ENCODE results near the gene ACTRT2.

ACTRT2 gene

DNA sequence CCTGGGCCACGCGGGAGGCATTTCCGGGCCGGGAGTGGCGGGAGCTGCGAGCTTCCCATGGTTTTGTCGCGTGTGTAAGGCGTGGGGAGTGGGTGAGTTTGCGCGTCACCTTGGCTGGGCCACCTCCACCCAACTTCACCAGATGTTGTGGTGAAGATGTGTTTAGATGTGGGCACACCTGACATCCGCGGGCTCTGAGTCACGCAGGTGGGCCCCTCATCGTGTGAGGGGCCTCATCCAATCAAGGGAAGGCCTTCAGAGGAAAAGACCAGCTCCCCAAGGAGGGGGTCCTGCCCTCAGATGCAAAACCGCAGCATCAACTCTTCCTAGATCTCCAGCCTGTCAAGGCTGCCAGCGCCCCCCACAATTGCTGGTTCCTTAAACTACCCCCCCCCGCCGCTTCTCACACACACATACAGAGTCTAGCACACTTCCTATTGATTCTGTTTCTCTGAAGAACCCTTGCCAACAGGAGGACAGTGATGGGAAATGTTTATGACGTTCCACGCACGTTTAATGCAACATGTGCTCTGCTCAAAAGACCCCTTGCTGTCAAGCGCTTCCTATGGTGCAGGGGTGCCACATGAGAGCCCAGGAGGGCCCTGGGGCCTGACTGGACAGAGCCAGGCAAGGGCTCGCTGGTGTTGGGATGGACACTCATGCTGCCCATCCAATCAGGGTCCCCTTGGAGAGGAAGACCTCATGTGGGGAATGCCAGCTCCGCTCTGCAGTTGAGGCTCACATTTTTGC, 11.9 kb downstream of the ACTRT2 start:
- DNase-seq, result no peak

DNA sequence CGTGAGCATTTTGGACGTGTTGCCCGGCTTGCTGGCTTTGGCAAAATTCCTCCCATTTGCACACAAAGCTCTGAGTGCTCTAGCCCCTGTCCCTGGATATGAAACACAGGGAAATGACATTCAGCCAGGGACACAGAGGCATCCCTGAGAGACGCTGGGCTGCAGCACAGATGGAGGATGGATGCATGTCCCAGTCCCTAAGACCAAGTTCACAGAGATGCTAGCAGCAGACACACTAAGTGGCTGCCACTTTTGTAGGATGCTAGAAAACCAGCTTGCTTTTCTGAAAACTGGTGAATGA, 12.5 kb downstream of the ACTRT2 start:
- DNase-seq, result no peak

DNA sequence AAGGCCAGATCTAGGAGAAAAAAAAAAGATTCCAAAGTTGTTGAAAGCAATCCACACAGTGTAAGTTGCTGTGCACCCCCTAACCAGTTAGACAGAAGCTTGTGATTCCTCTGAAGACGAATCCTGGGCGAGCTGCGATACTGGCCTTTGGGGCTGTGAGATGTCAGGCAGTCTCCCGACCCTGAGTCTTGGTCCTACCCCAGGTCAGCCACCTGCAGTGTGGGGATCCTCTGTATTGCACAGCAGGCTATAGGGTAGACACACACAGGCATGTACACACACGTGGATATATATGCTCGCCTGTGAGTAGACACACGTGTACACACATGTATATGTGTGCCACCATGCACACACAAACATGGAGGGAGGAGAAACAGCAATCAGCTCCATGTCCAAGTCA, 12.9 kb downstream of the ACTRT2 start:
- DNase-seq, result no peak

DNA sequence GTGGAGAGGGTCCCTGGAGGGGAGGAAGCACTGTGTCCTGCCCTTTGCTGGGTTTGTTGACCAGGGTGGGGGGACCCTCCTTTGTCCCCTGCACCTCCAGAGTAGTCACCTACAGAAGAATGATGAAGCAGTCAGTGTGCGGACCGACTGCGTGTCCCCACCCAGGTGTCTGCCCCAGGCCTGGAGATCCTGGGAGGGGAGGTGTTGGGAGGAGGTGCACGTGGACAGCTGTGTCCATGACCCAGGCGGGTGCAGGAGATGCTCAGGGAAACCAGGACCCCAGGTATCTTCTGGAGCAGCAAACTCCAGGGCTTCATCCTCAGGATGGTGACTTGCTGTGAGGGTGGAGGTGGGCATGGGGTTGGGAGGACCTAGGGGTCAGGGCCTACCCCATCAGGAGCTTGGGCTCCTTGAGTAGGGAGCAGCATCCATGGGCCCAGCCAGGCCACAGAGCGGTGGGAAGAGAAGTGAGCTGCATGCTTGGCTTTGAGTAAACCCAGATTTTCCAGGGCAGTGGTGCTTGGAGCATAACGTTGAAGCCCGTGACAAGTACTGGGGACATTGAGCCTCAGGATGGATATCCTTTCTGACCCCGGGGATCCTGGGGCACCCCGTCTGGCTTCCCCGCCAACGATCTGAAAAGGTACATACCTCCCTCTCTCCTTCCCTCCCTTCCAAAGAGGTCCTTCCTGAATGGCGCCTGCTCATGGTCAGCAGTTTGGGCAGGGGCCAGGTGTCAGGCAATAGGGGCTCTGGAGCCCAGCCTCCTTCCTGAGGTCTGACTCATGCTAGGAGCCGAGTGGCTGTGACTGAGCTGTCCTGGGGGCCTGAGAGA, 13.7 kb downstream of the ACTRT2 start:
- DNase-seq, result no peak

DNA sequence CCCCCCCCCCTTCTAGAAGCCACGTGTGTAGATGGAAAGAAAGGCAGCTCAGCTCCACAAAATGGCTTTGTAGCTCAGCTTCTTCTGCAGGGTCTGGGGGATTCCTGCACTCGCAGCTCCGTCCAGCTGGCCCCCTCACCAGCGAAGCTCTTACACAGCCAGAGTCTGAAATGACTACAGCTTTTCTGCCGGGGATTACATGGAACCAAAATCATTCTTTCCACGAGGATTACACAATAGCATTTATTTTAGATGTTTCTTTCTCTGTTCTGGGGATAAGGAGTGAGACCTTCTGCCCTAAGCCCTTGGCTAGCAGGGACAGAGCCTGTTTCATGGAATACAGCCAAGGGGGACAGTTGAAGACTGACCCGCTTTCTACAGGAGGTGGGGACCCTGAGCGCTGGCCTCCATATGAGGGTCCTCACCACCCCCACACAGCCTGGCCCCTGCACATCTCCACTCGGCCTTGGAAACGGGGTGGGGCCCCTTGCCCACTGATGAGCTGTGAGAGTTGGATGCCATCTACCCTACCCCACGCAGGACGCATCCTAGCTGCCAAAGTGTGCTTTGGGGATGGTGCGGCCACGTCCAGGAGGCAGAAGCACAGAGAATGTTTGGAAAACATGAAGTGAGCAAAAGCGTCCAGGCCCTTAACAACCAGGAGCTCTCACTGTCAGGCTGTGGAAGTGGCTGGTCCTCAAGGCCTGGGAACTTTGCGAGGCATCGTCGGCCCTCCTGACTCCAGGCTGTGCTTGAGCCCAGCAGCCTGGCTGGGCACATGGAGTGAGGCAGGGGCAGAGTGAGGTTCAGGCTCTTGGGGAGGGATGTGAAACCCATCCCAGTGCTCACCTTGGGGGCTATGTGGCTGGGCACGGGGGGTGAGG, 14.5 kb downstream of the ACTRT2 start:
- no peak for DNase-seq

DNA sequence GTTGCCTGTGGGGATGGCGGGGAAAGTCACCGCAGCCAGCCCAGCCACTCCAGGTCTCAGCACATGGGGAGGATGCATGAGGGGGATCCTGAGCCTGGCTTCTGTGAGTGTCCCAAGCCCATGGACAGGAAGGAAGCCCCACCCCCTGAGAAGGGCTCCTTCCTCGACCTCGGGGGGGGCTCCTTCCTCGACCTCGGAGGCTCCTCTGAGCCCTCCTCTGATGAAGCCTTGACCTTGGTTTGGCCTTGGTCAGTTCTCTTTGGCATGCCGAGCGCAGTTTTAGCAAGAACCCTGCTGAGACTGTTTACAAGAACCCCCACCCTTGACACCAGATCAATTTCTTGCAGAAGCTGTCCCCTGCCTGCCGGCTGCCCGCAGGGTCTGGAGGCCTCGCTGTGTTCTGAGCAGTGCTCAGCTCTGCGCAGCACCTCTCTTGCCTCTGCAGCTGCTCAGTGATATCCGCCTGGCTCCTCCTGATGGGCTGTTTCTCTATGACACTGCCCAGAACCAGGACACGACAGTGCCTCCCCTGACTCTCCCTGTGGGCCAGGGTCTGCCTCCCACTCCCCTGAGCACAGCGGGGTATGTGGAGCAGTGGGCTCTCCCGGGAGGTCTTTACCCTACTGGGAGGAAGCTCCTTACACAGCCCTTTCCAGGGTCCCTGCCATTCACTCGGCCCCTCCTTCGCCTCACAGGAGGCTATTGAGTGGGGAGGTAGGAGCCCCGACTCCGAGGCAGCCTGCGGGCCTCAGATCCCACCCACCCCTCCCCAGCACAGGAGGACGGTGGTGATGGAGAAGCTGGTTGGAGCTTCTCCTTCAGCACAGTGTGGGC, 15.4 kb downstream of the ACTRT2 start:
- DNase-seq, result no peak

DNA sequence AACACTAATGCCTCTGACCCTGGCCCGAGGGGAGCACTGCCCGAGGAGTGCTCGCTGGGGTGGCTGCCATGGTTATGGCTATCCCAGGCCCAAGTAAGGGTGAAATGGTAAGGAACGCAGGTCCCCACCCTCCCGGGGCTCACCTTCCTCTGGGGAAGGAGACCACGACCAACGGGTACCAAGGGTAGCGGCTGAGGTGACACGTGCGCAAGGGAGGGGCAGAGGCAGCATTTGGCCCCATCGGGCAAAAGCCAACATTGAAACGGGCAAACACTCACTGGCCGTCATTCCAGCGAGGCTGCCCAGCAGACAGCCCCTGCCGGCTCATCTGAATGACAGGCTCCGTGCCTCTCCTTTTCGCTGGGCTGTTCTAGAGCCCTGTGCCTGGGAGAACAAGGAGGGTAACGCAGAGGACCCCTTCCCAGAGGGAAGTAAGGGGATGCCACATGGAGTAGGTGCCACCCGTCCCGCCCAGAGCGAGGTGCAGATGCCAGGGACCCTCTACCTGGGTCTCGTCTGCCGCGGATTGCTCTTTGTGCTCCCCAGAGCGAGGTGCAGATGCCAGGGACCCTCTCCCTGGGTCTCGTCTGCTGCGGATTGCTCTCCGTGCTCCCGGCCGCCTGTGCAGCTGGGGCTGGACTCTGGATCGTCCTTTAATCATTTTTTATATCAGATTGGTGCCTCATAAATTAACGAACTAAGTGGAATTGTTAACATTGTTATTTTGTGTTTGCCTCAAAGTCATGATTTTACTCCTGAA, 16.2 kb downstream of the ACTRT2 start:
- DNase-seq, result no peak

DNA sequence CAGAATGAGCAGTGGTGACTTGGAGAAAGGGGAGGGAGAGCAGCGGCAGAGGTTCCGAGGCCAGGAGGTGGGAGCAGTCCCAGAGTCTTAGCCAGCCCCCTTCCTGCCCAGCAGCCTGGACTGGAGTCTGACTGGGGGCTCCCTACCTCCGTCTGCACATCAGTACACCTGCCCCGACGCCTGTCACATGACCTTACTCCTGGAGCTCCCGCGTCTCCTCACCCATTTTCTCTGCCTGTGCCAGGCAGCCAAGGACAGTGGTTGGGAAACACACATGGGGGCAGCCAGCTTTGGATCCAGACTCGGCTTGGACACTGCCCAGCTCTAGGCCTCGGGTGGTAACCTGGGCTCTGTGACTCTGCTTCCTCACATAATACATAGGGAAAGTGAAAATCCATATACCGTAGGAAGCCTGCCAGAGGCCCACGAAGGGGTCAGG, 16.9 kb downstream of the ACTRT2 start:
- DNase-seq, result no peak

DNA sequence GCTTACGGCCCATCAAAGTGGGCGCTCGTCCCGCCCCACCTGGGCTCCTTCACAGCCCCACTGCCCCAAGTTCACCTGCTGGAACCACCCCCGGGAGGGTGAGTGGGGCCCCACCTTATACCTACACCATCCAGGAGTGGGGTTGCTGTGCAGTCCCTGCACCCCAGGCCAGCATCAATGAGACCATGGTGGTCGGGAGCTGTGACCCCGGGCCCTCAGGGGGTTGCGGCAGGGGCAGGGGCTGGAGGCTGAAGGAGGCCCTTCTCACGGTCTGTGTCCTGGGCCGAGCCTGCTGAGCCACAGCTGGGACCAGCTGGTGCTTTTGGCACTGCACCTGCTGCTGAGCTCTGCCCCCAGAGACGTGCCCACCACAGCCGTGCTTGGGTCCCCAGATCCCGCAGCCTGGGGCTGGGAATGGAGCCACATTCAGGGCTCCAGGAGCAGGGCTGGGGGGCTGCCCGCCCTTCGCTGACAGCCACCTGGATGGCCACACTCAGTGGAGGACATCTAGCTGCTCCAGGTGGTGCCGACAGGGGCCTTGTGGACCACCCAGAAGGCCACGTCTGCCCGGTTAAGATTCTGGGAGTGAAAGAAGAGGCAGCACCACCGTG, 17.4 kb downstream of the ACTRT2 start:
- no peak for DNase-seq

DNA sequence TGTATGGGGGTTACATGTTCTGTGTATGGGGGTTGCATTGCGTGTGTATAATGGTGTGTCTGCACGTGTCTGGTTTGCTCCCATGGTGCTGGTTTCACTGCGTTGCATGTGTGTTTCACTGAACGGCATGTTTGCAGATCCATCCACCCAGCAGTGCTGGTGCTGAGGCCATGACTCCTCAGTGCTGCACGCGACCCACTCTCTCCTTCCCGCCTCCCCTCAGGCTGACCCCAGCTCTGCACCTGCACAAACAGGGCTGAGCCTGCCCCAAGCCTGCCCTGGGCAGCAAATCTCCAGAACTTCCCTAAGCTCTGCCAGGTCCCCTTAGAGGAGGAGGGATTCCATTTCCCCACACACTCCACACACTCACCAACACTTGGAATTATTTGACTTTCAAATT, 18.7 kb downstream of the ACTRT2 start:
- no peak for DNase-seq

DNA sequence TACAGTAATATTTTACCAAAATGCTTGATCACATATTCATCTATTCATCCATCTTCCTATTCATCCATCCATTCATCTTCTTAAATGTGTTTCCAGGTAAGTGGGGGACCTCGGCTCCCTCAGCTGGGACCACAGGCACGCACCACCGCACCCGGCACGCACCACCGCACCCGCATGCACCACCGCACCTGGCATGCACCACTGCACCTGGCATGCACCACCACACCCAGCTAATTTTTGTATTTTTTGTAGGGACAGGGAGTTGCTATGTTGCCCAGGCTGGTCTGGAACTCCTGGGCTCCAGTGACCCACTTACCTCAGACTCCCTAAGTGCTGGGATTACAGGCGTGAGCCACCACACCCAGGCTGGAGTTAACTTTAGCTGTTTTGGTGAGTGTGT, 21.2 kb downstream of the ACTRT2 start:
- no peak for DNase-seq

DNA sequence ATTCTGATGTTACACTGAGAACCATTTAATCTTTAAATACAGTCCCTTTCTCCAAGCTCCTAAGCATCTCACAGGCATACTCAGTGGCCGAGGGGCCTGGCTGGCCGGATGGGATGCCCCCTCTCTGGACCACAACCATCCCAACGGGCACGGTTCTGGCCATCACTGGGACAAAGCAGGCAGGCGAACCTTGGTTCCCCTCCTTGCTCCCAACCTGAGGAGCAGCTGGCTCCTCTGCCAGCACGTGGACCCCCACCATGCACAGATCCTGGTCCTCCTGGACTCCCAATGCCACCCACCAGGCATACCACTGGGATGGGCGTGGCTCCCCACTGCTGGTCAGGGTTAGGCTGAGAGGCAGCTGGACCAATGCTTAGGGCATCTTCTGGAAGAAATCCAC, 27.9 kb downstream of the ACTRT2 start:
- no peak for DNase-seq

DNA sequence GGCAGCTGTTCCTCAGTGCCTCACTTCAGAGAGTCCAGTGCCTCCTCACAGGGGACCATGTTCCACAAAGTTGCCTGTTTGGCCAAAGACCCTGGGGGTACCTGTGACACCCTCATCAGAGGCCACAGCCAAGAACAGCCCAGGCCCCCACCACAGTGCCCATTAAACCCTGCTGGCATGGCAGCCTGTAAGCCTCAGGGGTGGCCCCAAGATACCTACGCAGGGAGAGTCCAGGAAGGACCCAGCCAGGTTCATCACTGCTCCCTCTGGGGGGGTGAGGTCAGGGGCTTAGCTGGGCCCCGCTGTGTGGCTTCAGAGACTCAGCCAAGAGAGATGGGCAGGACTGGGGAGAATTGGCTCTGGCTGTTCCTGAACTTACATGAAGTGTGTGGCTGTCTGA, 28.6 kb downstream of the ACTRT2 start:
- no peak for DNase-seq

DNA sequence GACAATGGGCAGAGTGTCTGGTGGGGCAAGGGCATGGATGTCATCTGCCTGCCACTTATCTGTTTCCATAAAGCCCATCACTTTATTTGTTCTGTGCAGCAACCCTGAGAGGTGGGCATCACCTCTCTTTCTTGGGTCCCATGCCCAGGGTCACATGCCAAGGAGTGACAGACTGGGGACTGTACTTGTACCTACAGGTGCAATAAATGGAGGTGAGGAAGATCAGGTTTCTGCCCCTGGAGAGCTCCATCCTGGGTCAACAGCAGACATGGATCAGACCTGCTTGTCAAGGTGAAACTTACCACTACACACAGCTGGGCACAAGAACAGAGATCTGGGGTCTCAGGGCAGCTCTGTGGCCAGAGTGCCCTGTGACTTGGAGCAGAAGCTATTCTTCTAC, 29.3 kb downstream of the ACTRT2 start:
- DNase-seq, result no peak

DNA sequence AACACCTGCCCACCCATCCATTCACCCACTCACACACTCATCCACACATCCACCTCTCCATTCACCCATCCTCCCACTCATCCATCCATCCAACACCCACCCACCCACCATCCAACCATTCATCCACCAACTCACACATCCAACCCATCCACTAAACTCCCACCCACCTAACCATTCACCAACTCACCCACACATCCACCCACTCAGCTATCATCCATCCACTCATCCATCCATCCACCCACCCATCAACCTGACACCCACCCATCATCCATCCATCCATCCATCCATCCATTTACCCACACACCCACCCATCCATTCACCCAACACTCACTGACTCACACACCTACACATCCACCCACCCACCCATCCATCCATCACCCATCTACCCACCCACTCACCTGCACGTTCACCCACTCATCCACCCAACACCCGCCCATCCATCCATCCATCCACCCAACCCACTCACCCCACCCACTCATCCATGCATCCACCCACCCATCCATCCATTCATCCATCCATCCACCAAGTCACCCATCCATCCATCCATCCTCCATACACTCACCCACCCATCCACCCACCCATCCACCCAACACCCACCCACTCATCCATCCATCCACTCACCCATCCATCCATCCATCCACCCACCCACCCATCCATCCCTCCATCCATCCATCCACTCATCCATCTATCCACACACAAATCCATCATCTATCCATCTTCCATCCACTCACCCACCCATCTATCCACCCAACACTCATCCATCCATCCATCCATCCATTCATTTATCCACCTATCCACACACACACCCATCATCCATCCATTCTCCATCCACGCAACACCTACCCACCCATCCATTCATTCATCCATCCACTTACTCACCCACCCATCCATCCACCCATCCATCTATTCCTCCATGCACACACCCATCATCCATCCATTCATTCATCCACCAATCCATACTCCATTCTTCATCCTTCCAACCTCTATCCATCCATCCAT, 30.3 kb downstream of the ACTRT2 start:
- DNase-seq, result no peak

DNA sequence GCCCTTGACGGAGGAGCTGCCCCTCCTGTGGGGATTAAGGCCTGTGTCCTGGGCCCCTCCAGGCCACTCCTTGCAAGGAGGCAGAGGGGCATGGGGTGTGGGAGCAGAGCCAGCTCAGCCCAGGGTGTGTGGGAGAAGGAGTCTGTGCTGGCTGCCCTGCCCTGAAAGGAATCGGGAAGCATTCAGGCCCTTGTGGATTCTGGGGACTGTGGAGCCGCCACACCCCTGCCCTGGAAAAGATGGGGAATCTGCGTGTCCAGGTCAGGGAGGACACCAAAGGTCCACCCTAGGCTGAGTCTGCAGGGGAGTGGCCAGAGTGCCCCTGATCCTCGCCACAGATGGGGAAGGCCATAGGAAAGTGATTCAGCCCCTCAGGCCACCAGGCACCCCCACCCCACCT, 31.2 kb downstream of the ACTRT2 start:
- DNase-seq, result no peak

DNA sequence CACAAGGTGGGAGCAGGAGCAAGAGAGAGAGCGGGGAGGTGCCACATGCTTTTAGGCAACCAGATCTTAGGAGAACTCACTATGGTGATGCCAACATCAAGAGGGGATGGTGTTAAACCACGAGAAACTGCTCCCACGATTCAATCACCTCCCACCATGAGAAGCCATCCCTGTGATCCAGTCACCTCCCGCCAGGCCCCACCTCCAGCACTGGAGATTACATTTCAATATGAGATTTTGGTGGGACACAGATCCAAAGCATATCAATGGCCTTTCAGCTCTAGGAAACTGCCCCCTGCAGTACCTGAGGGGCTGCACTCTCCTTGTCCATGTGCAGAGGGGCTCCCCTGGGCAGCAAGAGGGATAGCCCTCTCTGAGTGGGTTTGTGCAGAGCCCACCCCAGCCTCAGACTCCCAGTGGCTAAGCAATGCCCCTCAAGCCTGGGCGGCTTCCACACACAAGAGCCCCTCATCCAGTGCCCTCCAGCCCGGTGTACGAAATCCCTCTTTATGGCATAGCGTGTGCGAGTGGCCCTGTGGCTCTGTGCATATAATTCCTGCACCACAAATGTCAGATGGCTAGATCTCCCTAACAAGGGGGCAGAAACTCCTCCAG, 32.2 kb downstream of the ACTRT2 start:
- no peak for DNase-seq

DNA sequence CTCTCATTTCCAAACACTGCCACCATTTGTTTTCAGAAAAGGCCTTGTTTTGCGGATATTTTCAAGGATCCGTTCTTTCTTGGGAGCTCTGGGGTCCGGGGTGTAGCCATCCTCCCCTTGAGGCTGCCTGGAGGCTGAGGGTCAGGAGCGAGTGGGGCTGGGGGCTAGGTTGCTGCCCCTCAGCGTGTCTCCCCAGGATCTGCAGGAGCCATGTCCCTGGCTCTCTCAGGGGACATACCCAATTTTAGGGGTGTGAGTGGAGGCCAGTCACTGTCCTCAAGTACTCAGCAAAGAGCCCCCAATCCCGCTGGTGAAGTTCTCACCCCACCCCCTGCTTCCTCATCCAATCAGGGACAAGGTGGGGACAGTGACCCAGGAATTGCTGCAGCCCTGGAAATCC, 32.7 kb downstream of the ACTRT2 start:
- no peak for DNase-seq

DNA sequence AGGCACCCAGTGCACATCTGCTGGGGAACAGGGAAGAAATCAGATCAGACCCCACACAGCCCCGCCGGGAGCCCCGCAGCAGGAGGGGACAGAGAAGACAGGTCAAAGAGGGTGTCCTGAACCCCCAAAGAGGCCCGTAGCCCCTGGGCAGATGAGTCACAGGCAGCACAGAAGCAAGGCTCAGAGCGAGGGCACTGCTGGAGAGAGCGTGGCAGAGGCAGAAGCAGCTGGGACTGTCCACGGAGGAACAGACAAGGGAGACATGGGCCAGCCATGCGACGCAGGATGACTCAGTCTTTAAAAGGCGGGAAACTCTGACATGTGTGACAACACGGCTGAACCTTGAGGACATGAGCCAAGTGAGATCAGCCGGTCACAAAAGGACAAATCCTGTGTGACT, 33.2 kb downstream of the ACTRT2 start:
- no peak for DNase-seq

DNA sequence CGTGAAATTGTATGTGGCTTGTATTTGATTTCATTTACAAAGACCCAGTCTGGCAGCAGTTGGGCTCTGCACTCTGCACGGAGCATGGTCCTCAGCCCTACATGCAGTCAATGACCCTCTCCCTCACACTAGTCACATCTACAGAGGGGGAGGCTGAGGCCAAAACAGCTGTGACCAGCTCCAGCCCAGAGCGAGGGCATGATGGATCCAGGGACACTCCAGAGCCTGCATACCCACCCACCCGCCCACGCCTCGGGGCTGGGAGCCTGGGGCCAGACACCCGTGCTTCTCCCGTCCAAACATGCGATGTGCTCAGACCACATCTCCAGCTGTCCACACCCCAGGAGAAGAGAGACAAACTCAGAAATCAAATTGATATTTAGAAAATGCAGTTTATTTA, 33.8 kb downstream of the ACTRT2 start:
- DNase-seq, result no peak

Data from NCI-H2081 (cell line).